ENCODE results near the gene UBE2I.

Gene UBE2I

GRCh38 chr16:1333149-1333812 is 23.8 kb downstream of the UBE2I start, which contains the start of gene BAIAP3 (continued):
- TF ChIP-seq PRDM6 (tag by site-specific recombination; IDR thresholded peaks at IDR 0.05): no peak
- TF ChIP-seq AEBP2 (tag by site-specific recombination; IDR thresholded peaks at IDR 0.05; ENCODE audit: borderline replicate concordance): no peak
- TF ChIP-seq KLF8 (tag by site-specific recombination; IDR thresholded peaks at IDR 0.05): peak; percentile 11; the same call in 1 of the 2 replicates
- no peak for TF ChIP-seq ZBTB26 (tag by site-specific recombination; optimal IDR thresholded peaks at IDR 0.05)
- no peak for TF ChIP-seq ZNF416 (tag by site-specific recombination; IDR thresholded peaks at IDR 0.05)

- ChIA-PET POLR2A (interaction anchor here (1.2 to 1.4 kb wide), 2 partner anchors 8 to 9 kb away, joined by 3 to 9 read pairs; no protein-coding TSS in a partner anchor), CTCF (no interaction called here)
- Histone ChIP-seq H3K36me3 (ENCODE audit: control insufficient read depth in 2 of 2, insufficient read depth in 1 of 2, low read length in 2 of 2) (no peaks in the 10 kb centered on the region), H3K4me1 (ENCODE audit: control insufficient read depth, insufficient read depth, low read length) (peaks cover 2% of the 10 kb centered on the region; the same call in 1 of the 2 replicates), H3K27ac (ENCODE audit: extremely low read depth, low read depth, low read length) (no peak overlapping the region), H3K4me3 (ENCODE audit: low read depth, low read length) (peak overlapping the region; percentile 14), H3K9me3 (ENCODE audit: control insufficient read depth, insufficient read depth, low read depth, low read length) (no peaks in the 10 kb centered on the region)
- TF ChIP-seq GLIS2 (tag by site-specific recombination; IDR thresholded peaks at IDR 0.05) (peak; percentile 76), ZNF518A (tag by site-specific recombination; conservative IDR thresholded peaks at IDR 0.05; ENCODE audit: low read depth) (no peak), ZNF639 (tag by site-specific recombination; IDR thresholded peaks at IDR 0.05) (no peak), ZBTB20 (tag by site-specific recombination; IDR thresholded peaks at IDR 0.05) (peak; percentile 89), ZBTB10 (tag by site-specific recombination; IDR thresholded peaks at IDR 0.05) (peak; percentile 41; the same call in 1 of the 2 replicates), ZFHX2 (tag by site-specific recombination; conservative IDR thresholded peaks at IDR 0.05) (peak; percentile 67; the same call in 1 of the 2 replicates), ZNF621 (tag by site-specific recombination; IDR thresholded peaks at IDR 0.05) (no peak), ZNF366 (tag by site-specific recombination; conservative IDR thresholded peaks at IDR 0.05) (no peak), ZNF837 (tag by site-specific recombination; IDR thresholded peaks at IDR 0.05) (no peak), HOXC10 (CRISPR knock-in tag; IDR thresholded peaks at IDR 0.05) (no peak), KLF7 (tag by site-specific recombination; IDR thresholded peaks at IDR 0.05; ENCODE audit: borderline replicate concordance) (no peak), SP2 (tag by site-specific recombination; IDR thresholded peaks at IDR 0.05) (peak; percentile 14; the same call in 1 of the 2 replicates), GLIS1 (tag by site-specific recombination; IDR thresholded peaks at IDR 0.05) (peak; percentile 61), ZBTB7A (tag by site-specific recombination; IDR thresholded peaks at IDR 0.05; ENCODE audit: low read depth) (peak; percentile 72; the same call in 1 of the 2 replicates), ZNF658 (tag by site-specific recombination; IDR thresholded peaks at IDR 0.05) (no peak)
Measured at GRCh38 chr16:1333854-1334700, 24.6 kb downstream of the UBE2I start.

Data from HEK293 (cell line).